ENCODE data around the gene ALKBH7.
A peak's percentile ranks its signal among the peaks of the same experiment; 100 is the strongest.
"Not testable (repeated sequence)": the region's sequence is repeated elsewhere in the genome, so short reads cannot be mapped to it uniquely, and the experiment has no call there.

The ALKBH7 gene

GRCh38 chr19:6373096-6373812 lies 660 bp downstream of the ALKBH7 start:
- peak; percentile 98 for DNase-seq

GRCh38 chr19:6373813-6374108 lies 1.2 kb downstream of the ALKBH7 start:
- no peak for DNase-seq

- no peak for DNase-seq
These were observed 1.6 kb downstream of the ALKBH7 start for GRCh38 chr19:6374161-6374709.

GRCh38 chr19:6374711-6375410 lies 2.3 kb downstream of the ALKBH7 start:
- DNase-seq: no peak

- no peak for DNase-seq
These were observed 2.9 kb downstream of the ALKBH7 start, which contains the start of gene PSPN for GRCh38 chr19:6375411-6376010. TSS of gene PSPN (minus strand) at chr19:6375933. CDS start at chr19:6375849, 84 bp downstream.

- DNase-seq: no peak
These were observed 4.1 kb downstream of the ALKBH7 start for GRCh38 chr19:6376512-6377190.

GRCh38 chr19:6378041-6378440 lies 5.4 kb downstream of the ALKBH7 start:
- no peak for DNase-seq

- DNase-seq: no peak
These were observed 5.9 kb downstream of the ALKBH7 start for GRCh38 chr19:6378486-6378885.

GRCh38 chr19:6379744-6380143 lies 7.2 kb downstream of the ALKBH7 start:
- no peak for DNase-seq

GRCh38 chr19:6381030-6381750 lies 8.6 kb downstream of the ALKBH7 start:
- no peak for DNase-seq

GRCh38 chr19:6383188-6383587 lies 10.6 kb downstream of the ALKBH7 start:
- no peak for DNase-seq

- no peak for DNase-seq
These were observed 11.8 kb downstream of the ALKBH7 start for GRCh38 chr19:6384381-6384780.

GRCh38 chr19:6387372-6387771 lies 14.8 kb downstream of the ALKBH7 start:
- no peak for DNase-seq

- DNase-seq: no peak
These were observed 19.9 kb downstream of the ALKBH7 start for GRCh38 chr19:6392221-6393073.

GRCh38 chr19:6393074-6393982 lies 20.7 kb downstream of the ALKBH7 start, which contains the start of gene GTF2F1:
TSS of gene GTF2F1 (minus strand) at chr19:6393164. CDS start at chr19:6392995, 169 bp downstream.
- DNase-seq: peak; percentile 94

- no peak for DNase-seq
These were observed 21.4 kb downstream of the ALKBH7 start for GRCh38 chr19:6393983-6394412.

GRCh38 chr19:6394831-6395230 lies 22.2 kb downstream of the ALKBH7 start:
- DNase-seq: no peak

- DNase-seq: no peak
These were observed 23.7 kb downstream of the ALKBH7 start for GRCh38 chr19:6396305-6396704.

- not testable (repeated sequence) for DNase-seq
These were observed 27.7 kb downstream of the ALKBH7 start for GRCh38 chr19:6400062-6400944.

Measured in activated T-cell treated with anti-CD3 and anti-CD28 coated beads, Interleukin-2, amount 50 U/mL, for 1 hour (primary cell).